CD4-positive, alpha-beta T cell treated with Interleukin-4 for 4 hours (primary cell): ENCODE data around the gene ATF3.

Source experiments
- DNase-seq: peaks from one replicate; pipeline ENCODE4 v3.0.0-alpha.2; 2020

Gene ATF3

DNA sequence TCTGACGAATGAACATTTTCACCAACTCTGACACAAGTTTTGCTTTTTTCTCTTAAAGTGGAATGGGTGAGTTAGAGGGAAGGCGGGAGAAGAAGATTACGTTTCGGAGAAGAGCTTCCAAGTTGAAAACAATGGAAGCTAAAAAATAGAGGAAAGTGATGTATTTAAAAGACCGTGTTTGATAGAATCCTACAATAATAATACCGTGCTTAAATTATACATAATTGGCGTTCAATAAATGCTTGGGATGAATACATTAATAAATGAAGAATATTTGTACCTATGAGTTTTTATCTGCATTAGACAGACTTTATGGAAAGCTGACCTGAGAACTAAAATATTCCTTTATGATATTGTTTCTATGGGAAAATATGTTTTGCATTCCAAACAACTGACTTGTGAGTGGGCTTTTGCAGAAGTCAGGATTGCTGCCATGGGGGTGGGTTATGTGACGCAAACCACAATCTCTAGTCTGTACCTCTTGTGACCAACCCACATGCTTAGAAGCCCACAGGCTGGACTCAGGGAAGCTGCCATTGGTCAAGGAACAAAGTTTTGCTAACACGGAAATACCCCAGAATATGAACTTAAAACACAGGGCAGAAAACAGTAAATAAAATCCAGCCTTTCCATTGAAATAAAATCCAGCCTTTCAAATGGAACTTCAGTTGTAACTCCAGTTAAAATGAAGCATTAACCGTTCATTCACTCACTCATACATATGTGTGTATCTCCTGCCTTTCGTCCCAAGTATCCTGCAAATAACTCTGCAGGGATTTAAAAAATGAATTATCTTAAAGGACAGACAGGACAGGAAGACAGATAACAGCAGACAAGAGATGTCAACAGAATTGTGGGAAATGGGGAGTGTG, 21.3 kb upstream of the ATF3 start:
- DNase-seq: no peak

DNA sequence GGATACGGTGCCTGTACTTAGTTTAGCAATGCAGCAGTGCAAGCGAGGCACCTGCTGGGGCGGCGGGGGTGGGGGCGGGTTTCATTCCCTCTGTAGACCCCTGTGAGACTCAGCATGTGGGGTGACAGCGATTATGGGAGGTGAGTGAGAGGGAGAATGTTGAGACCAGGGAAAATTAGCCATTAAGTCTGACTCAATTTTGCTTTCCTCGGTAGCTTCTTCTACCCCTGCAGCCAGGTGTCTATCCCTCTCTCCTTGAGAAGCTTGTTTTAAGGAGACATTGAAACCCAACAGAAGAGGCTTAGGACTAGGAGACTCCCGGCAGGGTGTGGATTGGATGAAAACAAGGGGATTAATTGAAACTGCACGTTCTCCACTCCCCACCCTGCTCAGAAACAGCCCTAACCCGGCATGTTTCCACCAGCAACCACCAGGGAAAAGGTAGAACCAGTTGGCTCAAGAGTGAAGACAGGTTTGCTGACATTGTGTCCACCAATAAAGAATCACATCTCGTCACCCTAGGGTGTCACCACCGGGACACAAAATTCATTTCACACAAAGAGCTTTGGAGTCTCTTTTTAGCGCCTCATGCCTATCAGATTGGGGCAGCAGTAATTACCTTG, 20.6 kb upstream of the ATF3 start:
- DNase-seq: no peak

DNA sequence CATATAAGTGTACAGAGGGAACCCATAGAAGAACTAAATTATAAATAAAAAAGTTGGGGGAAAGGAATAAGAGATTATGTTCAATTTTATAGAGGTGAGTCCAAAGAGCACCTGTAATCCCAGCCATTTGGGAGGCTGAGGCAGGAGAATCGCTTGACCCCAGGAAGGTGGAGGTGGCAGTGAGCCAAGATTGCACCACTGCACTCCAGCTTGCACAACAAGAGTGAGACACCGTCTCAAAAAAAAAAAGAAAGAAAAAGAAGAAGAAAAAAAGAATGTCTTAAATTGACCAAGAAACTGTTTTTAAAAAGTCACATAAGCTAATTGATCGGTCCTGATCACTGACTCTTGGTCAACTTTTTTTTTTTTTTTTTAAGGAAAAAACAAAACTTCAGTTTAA, 19.1 kb upstream of the ATF3 start:
- DNase-seq: no peak

DNA sequence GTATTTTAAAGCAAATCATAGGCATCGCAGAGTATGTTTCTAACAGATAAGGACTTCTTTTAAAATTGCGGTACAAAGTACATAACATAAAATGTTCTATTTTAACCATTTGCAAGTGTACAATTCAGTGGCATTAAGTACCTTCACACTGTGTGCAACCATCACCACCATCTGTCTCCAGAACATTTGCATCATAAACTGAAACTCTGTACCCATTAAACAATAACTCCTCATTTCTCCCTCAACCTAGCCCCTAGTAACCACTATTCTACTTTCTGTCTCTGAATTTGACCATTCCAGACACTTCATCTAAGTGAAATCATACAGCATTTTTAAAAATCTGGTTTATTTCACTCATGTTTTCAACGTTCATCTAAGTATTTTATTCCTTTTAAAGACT, 16.6 kb upstream of the ATF3 start:
- no peak for DNase-seq

DNA sequence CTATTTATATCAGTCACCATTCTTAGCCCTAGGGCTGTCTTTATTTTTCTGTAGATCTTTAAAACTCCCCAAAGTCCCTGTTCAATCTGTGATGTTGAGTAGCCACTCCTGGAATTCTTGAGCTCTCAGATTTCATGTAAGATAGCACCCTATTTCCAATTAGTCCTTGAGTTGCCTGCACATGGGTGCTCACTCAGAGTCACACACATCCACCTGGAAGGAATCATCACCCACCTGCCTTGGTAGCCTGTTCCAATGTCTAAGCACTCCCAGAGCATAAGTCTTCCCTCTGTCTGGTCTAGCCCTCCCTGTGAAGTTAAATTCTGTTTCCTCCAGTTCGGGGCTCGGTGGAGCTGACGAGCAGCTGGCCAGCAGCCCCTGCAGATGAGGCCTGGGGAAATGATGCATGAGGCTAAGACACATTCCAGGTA, 14.7 kb upstream of the ATF3 start:
- no peak for DNase-seq

DNA sequence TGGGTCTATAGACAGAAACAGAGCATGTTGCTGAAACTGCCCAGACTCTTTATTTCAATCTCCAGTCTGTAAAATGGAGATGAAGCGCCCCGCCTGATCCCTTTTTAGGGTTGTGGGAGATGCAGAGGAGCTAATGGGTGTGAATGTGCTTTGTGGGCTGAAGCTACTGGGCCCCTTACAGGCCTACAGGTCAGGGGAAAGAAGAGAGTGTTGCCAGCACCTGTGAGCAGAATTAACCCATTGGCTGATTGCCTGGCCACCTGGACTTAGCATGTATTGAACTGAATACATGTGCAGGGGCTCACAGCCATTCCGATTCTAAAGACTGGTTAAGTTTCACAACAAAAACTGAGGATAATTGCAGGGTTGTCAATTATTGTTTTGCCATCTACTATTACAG, 13.9 kb upstream of the ATF3 start:
- no peak for DNase-seq

DNA sequence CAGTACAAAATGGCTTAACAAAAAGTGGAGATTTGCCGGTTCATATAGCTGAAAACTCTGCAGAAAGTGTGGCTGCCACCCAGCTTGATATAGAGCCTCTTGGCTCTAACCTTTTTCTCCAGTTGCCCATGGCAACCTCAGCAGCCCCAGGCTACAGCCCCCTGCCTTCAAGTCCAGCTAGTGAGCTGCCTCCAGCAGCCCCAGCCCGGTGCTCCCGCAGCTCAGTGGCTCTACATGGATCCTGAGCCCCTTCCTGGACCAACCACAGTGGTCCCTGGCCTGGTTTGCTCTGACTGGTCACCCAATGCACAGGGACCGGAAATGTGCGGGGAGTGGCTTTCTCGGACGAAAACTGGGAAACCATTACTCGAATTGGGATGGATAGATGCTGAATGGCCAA, 13.3 kb upstream of the ATF3 start:
- DNase-seq: no peak

DNA sequence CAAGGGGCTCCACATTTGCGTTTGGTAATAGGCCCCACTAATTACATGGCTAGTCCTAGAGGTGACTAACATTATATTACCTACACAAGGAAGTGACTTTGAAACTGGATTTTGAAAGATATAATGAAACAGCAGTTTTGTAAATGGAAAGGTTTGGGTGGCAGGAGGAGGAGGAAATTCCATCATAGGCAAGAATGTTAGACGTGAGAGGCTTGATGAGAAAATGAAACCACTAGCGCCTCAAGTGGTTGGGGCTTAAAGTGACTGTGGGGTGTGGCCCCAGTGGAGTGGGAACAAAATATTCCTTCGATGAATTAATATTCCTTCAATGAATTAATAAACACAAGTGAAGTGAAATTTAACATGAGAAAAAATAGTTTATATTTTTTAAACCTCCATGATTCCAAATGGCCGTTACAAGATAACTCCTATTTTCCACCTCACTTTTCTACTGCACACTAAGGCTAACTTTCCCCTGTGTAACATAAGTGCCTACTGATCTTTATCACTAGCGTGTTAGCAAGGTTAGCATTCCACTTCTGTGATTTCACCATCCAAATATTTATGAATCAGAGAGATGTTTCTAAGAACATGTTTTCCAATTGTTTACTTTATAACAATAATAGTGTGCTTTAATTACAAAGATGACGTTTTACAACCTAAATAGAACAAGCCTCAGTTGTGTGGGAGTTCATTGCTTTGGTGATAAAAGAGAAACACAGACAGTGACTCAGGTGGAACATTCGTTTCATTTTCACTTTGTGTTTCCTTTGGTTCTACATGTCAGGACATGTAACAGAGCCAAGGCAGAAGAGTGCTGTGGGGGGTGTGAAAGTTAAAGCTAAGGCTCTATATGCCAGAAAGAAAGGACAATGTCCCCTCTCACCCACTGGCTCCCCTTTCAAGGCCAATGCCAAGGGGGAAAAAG, 12.5 kb upstream of the ATF3 start:
- DNase-seq: peak; percentile 88

DNA sequence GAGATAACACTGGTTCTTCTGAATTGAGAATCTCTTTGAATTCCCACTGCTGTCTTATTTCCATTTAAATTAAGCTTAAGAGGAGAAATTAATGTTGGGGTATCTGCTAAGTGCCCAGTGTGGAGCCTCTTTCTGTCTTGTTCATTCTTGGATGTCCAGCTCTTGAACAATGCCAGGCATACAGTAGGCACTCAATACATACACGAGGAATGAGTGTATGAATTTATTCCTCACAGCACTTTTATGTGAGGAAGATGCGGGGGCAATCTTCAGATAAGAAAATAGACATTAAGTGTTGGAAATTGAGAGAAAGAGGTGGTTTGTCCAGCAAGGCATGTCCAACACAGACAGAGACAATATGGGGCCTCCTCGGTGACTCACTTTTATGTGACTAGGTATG, 11.8 kb upstream of the ATF3 start:
- no peak for DNase-seq

DNA sequence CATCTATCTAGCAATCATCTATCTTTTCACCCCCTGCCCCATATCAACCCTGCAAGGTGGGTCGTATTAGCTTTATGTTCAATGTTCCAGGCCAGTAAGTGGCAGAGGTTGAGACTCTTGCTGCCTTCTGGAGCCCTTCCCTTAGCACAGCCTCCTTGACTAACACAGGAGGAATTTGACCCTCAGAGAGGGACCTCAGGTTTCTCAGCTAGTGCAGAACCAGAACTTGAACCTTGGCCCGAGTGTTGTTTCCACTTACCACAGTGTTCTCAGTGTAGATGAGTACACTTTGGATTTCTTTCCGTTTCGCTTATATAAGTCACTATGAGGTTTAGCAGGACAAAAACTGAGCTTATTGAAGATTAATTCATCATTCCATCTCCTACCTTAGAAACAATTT, 11.1 kb upstream of the ATF3 start:
- no peak for DNase-seq

DNA sequence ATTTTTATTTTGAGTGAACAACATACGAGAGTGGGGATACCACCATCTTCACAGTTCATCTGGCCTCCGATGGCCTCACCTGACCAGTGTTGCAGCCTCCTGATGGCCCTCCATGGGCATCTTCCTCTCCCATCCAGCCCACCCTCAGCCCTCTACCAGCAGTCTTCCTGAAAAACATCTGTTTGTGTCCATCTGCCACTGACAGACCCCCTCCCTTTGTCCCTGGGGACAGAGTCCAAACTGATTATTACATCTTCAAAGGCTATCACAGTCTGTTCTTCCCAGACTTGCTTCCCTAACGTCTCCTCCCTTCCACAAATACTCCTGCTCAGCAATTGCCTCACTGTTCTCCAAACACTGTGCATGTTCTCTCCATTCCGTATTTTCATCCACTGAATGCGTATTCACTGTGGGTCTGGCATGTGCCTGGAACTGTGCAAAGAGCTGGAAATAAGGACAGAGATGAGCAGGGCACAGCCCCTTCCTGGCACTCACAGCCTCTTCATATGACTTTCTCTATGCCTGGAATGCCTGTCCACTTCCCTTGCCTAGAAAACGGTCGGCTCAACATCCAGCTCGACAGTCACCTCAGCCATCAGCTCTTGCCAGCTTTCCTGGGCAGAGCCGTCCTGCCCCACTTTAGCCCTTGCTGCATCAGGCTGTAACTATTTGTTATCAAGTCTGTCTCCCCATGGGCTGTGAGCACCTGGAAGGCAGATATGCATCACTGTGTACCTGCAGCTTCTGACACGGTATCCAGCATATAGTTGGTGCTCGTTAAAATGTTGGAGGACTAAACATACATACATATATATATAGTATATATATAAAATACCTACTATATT, 8.3 kb upstream of the ATF3 start:
- no peak for DNase-seq

DNA sequence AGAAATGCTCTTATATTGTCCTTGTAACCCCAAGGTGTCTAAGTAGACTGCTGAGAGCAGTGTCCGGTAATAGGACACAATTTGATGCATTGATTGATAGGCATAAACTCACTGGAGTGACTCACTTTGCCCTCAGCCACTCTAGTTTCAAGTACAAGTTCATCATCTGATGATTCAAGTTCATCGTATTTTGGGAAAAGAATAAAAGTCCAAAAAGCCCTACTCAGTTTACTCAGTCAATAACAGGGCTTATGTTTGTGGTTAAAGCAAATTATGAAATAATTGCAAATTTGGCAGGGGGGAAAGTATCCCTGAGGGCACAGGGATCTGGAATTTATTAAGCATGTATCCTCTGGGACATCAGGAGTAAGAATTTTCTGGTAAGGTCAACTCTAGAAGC, 7.6 kb upstream of the ATF3 start:
- no peak for DNase-seq

DNA sequence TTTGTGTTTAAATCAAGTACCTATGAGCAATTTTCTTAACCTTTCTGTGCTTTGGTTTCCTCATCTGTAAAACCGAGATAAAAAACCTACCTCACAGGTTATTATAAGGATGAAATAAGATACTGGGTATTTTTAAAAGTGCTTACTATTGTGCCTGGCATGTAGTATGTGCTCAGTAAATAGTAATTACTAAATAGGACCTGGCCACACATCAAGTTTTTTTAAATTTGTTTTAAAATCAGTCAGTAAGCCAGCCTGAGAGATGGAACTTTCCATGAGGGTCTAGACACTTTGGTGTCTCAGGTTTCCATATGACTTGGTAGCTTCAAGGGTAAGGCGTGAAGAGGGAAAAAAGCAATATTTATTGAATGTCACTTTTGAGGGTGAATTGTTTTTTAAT, 7.0 kb upstream of the ATF3 start:
- DNase-seq: no peak

DNA sequence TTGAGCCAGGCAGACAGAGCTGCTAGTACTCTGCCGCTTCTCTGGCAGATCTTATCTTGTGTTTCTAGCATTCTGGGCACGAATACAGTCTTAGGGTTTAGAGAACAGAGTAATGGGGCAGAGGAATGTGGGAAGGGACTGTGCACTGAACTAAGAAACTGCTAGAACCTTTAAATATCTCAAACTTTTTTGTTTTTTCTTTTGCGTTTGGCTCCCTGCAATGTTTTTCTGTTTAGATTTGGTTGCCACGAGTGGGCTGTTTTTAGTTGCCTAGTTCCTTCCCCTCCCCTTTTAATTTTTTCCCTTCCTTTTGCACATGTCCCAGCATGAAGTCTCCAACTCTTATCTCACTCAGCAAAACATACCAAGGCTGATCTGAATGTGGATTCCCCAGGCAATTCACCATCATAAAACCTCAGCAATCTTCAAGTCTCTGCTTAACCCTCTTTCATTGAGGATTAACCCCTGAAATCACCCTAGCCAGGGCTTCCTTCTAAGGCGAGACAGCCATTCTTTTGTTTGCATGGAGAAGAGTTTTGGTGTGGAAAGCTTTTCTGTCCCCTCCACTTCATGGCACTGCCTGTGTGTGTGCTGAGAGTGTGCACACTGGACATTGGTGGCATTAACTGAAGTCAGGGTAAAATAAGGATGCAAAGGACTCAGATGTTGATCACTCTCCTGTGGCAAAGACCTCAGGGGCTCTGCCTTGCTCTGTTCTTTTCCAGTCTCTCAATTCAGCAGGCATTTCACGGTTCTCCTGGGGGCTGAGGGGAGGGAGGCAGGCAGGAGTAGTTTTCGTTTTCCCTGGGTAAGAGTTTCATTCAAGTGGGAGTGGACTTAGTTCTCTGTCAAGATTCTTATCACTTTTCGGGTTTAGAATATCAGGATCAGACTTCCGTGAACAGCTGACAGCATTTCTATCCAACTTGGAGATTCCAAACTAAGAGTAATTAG, 2.8 kb upstream of the ATF3 start:
- no peak for DNase-seq

DNA sequence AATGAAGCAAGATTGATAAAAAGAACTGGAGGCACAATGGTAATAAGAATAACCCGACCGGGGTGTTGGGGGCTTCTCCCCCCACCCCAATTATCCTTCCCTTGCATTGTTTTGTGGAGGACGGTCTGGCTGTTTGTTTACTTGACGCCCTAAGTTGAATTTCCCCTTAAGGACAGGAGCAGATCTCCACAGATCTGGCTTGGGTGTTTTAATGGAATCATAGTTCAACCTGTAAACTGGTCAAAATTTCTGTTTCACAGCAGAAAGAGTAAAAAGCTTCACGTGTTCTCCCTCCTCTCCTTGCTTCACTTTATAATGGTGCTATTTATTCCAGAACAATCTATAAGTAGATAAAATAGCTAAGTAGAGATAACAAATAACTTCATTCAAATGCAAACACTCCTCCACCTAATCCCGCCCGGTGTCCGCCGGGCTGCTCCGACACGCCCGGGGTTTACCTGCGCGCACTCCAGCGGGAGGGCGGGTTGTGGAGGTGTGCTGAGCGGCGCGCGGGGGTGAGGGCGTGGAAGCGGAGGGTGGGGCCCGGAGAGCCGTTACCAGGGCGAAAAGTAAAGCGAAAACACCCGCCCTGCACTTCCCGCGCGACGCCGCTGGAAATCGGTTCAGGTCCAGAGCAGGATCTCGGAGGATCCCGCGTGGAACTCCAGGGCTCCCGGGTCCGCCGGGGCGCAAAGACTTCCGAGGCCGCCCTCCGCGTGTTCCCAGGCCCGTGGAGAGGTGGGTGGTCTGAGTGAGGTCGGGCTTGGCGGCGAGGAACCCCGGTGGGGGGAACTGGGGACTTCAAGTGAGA, 2.0 kb upstream of the ATF3 start:
- peak; percentile 54 for DNase-seq

DNA sequence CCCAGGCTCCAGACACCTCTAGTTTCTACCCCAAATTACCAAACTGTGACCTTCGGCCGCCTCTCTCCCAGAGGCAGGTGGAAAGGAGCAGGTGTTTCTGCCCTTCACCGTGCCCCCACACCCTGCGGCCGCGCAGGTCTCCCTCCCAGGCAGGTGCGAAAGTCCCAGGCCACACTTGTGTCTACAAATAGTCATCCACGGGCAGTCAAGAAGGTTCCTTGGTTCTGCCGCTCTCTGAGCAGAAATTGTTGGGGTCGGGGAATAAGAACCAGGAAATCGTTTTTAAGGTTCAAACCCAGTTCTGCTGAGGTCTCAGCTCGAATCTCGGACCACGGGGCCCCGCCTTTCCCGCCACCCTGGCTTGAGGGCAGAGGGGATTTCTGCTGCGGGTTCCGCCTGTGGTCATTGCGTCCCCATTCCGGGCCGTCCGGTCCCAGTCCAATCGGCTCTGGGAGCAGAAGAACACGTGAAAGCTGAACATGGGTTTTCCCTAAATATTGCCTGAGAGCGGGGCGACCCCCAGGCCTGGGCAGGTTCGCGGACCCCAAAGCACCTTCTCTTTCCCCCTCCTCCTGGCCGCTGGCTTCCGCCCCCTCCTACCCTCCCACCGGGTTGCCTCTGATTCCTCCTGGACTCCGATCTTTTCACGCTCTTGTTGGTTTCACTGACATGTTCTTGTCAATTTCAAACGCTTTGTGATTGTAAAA, 1.2 kb upstream of the ATF3 start:
- DNase-seq: no peak

DNA sequence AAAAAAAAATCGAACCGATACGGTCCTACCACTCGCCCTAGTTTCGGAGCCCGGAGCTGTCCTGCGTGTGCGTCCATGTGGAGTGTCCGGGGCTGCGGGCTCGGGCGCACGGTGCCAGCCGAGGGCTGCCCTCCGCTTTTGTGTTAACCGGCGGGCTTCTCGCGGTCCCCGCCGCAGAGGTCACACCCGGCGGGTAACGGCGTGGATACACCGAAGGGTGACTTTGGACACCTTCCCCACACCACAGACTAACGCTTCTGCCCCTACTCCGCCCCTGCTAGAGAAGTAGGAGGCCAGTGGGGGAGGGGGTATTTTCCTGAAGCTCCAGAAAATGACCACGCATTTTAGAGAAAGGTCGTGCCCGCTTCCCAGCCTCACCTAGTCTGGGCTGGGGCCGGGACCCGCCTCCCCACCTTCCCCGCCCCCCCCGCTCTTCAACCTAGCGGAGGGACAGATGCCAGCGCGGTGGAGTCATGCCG, 609 bp upstream of the ATF3 start:
- DNase-seq: no peak

DNA sequence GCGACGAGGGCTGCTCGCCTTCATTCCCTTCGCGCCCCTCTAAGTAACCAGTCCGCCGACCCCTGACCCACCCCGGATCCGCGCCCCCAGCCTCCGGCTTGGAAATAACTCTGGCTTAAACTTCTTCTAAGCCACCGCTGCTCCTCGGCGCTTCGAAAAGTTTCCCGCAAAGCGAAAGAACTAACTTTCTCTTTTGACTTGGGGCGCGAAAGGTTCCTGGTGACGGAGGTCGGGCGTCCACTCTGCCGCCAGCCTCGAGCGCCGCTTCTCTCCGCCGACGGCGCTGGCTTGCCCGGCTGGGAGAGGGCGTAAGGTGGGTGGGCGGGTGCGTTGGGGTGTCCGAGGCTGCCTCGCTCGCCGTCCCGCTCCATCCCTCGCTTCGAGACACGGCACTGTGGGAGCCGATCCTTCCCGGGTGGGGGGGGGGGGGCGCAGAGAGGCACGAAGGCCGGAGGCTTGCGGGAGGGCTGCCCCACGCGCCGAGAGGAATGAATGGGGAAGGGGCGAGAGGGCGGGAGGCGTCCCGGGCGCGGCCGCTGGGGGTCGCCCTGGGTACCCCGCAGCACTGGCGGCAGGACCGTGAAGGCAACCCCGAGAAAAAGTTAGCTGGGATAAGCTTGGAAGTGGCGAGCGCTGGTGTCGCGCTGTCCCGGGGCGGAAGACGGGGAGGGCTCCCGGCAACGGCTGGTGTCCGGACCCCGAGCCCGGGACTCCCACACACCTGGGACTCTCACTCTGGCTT, 569 bp downstream of the ATF3 start:
- DNase-seq: peak; percentile 41
